Glutamatergic neuron (in vitro differentiated cells): Measurements from ENCODE around the gene MED29. TPM values are rescaled to one million over a fixed set of nuclear protein-coding genes. Genes with fewer than 3 reads are reported as not detected.

Source experiments
- DNase-seq: peaks from one replicate; pipeline ENCODE4 v3.0.0; 2022
- H3K27ac Mint-ChIP-seq: one replicate; pipeline ENCODE4 v1.8.0; 2020; ENCODE audit warnings: mild to moderate bottlenecking, mixed read lengths, inconsistent platforms; ENCODE audit not compliant: unreplicated experiment
- H3K27me3 Mint-ChIP-seq: one replicate; pipeline ENCODE4 v1.8.0; 2020; ENCODE audit warnings: mild to moderate bottlenecking, moderate library complexity, mixed read lengths, inconsistent platforms; ENCODE audit not compliant: unreplicated experiment
- H3K36me3 Mint-ChIP-seq: one replicate; pipeline ENCODE4 v1.8.0; 2020; ENCODE audit warnings: mild to moderate bottlenecking, mixed read lengths, inconsistent platforms; ENCODE audit not compliant: unreplicated experiment
- H3K4me1 Mint-ChIP-seq: one replicate; pipeline ENCODE4 v1.8.0; 2020; ENCODE audit warnings: mild to moderate bottlenecking, low read depth, mixed read lengths, inconsistent platforms; ENCODE audit not compliant: unreplicated experiment
- H3K4me3 Mint-ChIP-seq: one replicate; pipeline ENCODE4 v1.8.0; 2020; ENCODE audit warnings: mild to moderate bottlenecking, mixed read lengths, inconsistent platforms; ENCODE audit not compliant: unreplicated experiment
- H3K9me3 Mint-ChIP-seq: one replicate; pipeline ENCODE4 v1.8.0; 2020; ENCODE audit warnings: mild to moderate bottlenecking, moderate library complexity, mixed read lengths, inconsistent platforms; ENCODE audit not compliant: unreplicated experiment
- CTCF ChIP-seq: fragments of 200-600 bp; sonication (generic); IDR thresholded peaks from one replicate; pipeline ENCODE4 v1.5.0; 2021; ENCODE audit not compliant: partially characterized antibody, unreplicated experiment
- total RNA-seq: library from RNA; stranded (reverse); fragmentation: NEBNext Ultra II Directional; extraction: Animal tissue kit (Norgen Biotek cat#: 25700); gene quantifications from one replicate; pipeline ENCODE4 v1.2.1, GENCODE V29; 2021; ENCODE audit not compliant: unreplicated experiment

The MED29 gene
- total RNA-seq, 1 donor from 2014 or later: 30.1 TPM

- no peak for TF ChIP-seq CTCF
- peak overlapping the region; percentile 98 for H3K27ac Mint-ChIP-seq
- H3K27me3 Mint-ChIP-seq: peaks cover 4% of the 10 kb centered on the region
- H3K4me3 Mint-ChIP-seq: peak overlapping the region; percentile 99
- H3K36me3 Mint-ChIP-seq: no peaks in the 10 kb centered on the region
- H3K4me1 Mint-ChIP-seq: peaks cover 12% of the 10 kb centered on the region
- no peak for DNase-seq
- H3K9me3 Mint-ChIP-seq: peaks cover 4% of the 10 kb centered on the region
Observed at GRCh38 chr19:39444598-39445195, 53.5 kb downstream of the MED29 start.

GRCh38 chr19:39445196-39446111, 54.3 kb downstream of the MED29 start, which contains the start of gene SUPT5H:
TSS of gene SUPT5H (plus strand) at chr19:39445582. CDS start at chr19:39445891, 309 bp downstream.
- Mint-ChIP-seq H3K4me3 (peak within 1 kb of the TSS; percentile 99), H3K27ac (peak within 1 kb of the TSS; percentile 98), H3K27me3 (peaks cover 4% of the 10 kb centered on the region), H3K36me3 (no peaks in the 10 kb centered on the region), H3K9me3 (peaks cover 4% of the 10 kb centered on the region), H3K4me1 (peaks cover 12% of the 10 kb centered on the region)
- TF ChIP-seq CTCF: no peak
- peak; percentile 97 for DNase-seq

GRCh38 chr19:39446365-39447084, 55.3 kb downstream of the MED29 start:
- Mint-ChIP-seq H3K9me3 (peaks cover 4% of the 10 kb centered on the region), H3K4me3 (peak overlapping the region; percentile 99), H3K36me3 (no peaks in the 10 kb centered on the region), H3K4me1 (peaks cover 12% of the 10 kb centered on the region), H3K27me3 (peaks cover 4% of the 10 kb centered on the region), H3K27ac (no peak overlapping the region)
- no peak for DNase-seq
- TF ChIP-seq CTCF: no peak

GRCh38 chr19:39448271-39448670, 57.1 kb downstream of the MED29 start:
- DNase-seq: no peak
- Mint-ChIP-seq H3K27ac (no peak overlapping the region), H3K36me3 (no peaks in the 10 kb centered on the region), H3K9me3 (peaks cover 4% of the 10 kb centered on the region), H3K4me3 (no peak overlapping the region), H3K4me1 (peaks cover 19% of the 10 kb centered on the region), H3K27me3 (peaks cover 7% of the 10 kb centered on the region)
- TF ChIP-seq CTCF: no peak
